HUDEP-2 (cell line): Measurements from ENCODE around the gene INO80.

Experiments
- DNase-seq, 76 experiments: peaks; one replicate each; lab custom pipeline; 2025; ENCODE audit not compliant: unreplicated experiment in 76 of 76; lab: John Stamatoyannopoulos, UW

INO80 gene

GRCh38 chr15:40952901-40953712, 163.0 kb downstream of the INO80 start, which contains the start of gene CHAC1:
CHAC1 (plus strand) TSS chr15:40953471; CDS start chr15:40953584, 113 bp downstream.
- DNase-seq: peak in 75 of 76 experiments; percentile 49 to 98 (median 93)

GRCh38 chr15:40952301-40952900, 163.7 kb downstream of the INO80 start:
- no peak for DNase-seq

GRCh38 chr15:40951764-40952163, 164.3 kb downstream of the INO80 start:
- DNase-seq: no peak

- DNase-seq: peak in 3 of 76 experiments; percentile 9 to 41 (median 33)
These were observed 166.3 kb downstream of the INO80 start for GRCh38 chr15:40949756-40950207.

- DNase-seq: no peak
These were observed 167.2 kb downstream of the INO80 start for GRCh38 chr15:40948706-40949473.

- no peak for DNase-seq
These were observed 171.4 kb downstream of the INO80 start for GRCh38 chr15:40944510-40945296.

GRCh38 chr15:40943764-40944365, 172.2 kb downstream of the INO80 start:
- no peak for DNase-seq

- no peak for DNase-seq
These were observed 173.2 kb downstream of the INO80 start for GRCh38 chr15:40942878-40943277.

GRCh38 chr15:40942337-40942854, 173.7 kb downstream of the INO80 start:
- DNase-seq: no peak

- peak in 38 of 76 experiments; percentile 12 to 55 (median 35) for DNase-seq
These were observed 174.3 kb downstream of the INO80 start for GRCh38 chr15:40941528-40942336.

- no peak for DNase-seq
These were observed 175.0 kb downstream of the INO80 start for GRCh38 chr15:40941068-40941527.

- DNase-seq: no peak
These were observed 175.7 kb downstream of the INO80 start for GRCh38 chr15:40940296-40940801.

GRCh38 chr15:40938536-40938870, 177.6 kb downstream of the INO80 start:
- DNase-seq: no peak

- peak in 8 of 76 experiments; percentile 13 to 24 (median 20) for DNase-seq
These were observed 178.1 kb downstream of the INO80 start for GRCh38 chr15:40937762-40938535.

- DNase-seq: no peak
These were observed 179.1 kb downstream of the INO80 start for GRCh38 chr15:40936709-40937666.

- no peak for DNase-seq
These were observed 179.8 kb downstream of the INO80 start for GRCh38 chr15:40936234-40936708.

- DNase-seq: no peak
These were observed 181.6 kb downstream of the INO80 start for GRCh38 chr15:40934457-40934856.
